Skeletal muscle cell (primary cell): ENCODE results near the gene CST9L.

ENCODE experiments used
- DNase-seq: peaks from one replicate; pipeline ENCODE4 v3.0.0-alpha.2; 2010; ENCODE audit warnings: low read depth
- H3K4me3 ChIP-seq: 2 replicates; pipeline ENCODE4 v1.5.1; 2011; ENCODE audit warnings: low read depth, mild to moderate bottlenecking, control low read depth, low read length, moderate library complexity

Gene CST9L

DNA sequence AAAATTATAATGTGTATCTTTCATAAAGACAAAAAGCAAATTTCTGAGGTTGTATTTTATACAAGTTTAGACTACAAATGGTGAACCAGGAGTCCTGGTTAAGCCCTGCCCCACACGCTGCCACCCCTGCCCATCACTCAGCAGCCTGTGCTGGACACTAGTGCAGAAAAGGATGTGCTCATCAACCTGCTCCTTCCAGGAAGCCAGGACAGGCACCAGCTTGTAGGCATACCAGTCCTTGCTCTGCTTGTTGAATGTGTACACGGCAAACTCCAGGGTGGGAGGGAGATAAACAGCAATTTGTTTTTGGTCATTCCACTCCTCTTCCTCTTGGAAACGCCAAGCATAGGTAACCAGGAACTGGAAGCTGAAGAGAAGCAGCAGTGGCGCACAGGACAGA is 18.1 kb downstream of the CST9L start:
- no peak for DNase-seq
- H3K4me3 ChIP-seq, result no peak overlapping the region

DNA sequence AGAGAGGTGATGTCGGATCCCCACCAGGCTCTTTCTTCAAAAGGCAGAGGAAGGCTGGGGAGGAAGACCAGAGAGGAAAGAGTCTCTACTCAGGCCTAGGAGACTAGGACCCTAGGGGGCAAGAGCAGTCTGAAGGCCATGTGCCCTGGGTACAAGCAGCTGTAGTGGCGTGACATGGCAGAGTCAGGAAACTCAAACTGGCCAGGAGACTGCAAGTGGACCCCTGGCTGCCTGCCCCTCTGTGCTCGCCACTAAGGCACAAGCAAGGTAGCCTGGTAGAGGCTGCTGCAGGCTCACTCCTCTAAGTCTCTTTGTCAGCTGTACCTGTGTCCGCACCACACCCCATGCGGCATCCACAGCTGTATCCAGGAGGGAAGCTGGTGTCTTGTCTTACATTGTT is 19.9 kb downstream of the CST9L start:
- no peak overlapping the region for H3K4me3 ChIP-seq
- no peak for DNase-seq

DNA sequence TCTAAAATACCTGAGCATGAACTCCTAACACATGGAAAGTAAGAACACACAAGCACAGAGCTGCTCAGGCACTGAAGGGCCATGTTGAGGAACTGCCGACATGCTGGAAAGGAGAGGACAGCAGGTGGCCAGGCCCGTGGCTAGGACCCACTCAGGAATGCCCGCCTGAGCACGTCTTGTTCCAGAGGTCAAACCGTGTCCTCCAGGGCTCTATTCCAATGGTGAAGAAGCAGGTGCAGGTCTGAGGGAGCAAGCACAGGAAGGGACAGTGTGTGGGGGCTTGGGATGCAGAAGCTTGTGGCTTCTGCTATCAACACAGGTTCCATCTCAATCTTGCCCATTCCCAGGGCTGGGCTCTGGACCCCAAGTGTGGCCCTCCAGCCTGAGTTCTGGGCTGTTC is 20.7 kb downstream of the CST9L start:
- no peak overlapping the region for H3K4me3 ChIP-seq
- DNase-seq, result no peak

DNA sequence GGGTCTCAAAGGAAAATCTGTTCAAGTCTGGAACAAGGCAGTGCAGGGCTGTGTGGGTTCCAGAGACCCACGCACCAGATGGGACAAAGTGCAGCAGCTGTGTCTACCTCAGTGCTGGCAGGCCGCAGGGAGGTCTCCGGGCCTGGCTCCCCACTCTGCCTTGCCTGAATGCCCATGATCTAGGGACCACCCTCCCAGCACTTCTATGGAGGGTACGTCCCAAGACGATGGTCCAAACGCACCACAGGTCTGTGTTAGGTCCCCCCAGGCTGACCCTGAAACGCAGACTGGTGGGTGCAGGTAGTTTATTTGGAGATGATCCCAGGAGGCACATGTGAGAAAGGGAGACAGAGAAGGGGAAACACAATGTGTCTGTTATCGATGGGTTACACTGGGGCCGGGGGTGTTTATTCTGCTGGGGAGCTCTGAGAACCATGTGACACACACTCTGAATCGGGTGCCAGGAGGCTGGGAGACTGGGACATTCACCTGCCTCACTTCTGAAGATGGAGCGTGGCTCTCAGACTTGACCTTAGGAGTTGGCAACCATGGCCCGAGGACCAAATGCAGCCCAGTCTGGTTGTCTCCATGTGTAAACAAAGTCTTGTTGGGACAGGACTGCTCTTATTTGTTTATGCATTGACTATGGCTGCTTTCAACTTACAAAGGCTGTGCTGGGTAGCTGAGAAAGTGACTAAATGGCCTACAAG is 21.7 kb downstream of the CST9L start:
- H3K4me3 ChIP-seq, result no peak overlapping the region
- DNase-seq, result no peak

DNA sequence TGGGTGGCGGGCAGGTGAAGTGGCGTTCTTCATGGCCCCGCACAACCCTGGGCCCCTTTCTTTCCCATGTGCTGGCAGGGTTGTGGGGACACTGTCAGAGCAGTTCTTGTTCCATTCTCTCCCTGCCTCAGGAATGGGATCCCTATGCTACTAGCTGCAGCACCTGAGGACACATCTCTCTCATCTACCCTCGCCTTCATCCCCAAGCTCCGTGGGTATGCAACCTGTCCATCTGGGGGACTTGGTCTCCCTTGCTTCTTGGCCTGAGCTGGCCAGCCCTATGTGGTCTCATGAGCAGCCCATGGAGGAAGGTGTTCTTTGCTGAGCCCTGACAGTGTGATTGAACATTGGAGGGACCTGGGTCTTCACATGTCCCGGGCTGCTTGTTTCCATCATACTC is 24.2 kb downstream of the CST9L start:
- no peak overlapping the region for H3K4me3 ChIP-seq
- DNase-seq, result no peak

DNA sequence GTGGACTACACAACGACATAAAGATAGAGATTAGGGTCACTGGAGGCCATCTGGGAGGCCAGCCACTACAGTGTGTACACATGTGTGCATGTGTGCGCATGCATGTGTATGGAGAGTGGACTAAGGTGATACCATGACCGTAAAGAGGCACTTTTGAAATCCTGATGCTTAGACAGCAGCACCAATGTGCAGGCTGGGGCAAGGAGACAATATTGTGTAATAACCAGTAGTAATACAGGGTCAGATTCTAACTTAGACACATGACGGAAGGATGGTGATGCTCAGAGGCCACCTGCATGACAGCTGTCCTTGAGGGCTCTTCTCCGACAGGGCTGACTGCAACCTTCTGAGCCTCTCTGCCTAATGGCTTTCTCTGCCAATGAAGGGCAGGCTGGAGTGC is 25.5 kb downstream of the CST9L start:
- DNase-seq, result no peak
- no peak overlapping the region for H3K4me3 ChIP-seq

DNA sequence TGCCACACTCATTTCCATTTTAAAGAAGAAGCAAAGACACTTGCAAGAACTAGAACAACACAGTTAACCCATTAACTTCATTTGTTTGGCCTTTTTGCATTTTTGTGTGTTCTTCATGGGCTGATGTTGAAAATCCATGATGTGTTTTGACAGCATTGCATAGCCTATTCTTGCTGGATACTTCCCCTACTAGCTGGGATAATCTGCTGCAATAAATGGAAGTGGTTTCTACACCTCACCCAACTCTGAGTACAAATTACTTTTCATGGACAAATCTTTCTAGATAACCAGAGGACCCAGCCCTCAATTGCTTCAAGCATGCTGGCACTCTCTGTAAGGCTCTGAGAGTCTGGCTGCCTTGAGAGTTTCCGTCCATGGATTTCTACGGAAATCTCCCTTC is 26.5 kb downstream of the CST9L start:
- DNase-seq, result no peak
- H3K4me3 ChIP-seq, result no peak overlapping the region

DNA sequence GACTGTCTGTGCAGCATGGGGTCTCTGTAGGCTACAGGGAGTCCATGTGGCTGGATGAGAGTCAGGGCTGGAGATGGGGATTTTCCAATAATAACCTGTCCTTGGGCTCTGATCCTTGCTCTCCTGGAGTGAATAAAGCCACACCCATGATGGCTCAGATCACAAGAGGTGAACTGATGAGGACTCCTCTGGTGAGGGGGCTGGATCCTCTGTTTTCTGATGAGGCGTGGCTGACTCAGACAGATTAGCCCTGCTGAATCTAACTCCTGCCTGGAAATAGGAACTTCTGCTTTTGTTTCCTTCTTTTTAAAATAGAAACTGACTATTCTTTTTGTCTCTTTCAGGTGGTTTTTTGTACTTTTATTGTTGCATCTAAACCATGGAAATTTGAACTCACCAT is 27.0 kb downstream of the CST9L start:
- no peak for DNase-seq
- no peak overlapping the region for H3K4me3 ChIP-seq

DNA sequence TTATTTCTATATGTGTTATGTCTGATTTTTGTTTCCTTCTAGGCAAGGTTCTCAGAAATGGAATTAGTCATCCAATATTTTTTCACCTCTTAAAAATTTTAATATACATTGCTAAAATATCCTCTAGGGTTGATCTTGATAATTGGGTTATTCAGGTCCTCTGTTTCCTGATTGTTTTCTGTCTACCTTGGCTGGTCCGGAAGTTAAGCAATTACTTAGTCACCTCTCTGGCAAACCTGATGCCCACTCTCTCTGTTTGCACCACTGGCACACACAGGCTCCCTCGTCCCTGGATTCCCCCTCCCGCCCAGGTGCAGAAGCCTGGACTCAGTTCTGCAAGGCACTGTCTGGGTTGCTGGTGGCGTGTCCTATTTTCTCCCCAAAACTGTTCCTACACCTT is 27.7 kb downstream of the CST9L start:
- no peak for DNase-seq
- H3K4me3 ChIP-seq, result no peak overlapping the region

DNA sequence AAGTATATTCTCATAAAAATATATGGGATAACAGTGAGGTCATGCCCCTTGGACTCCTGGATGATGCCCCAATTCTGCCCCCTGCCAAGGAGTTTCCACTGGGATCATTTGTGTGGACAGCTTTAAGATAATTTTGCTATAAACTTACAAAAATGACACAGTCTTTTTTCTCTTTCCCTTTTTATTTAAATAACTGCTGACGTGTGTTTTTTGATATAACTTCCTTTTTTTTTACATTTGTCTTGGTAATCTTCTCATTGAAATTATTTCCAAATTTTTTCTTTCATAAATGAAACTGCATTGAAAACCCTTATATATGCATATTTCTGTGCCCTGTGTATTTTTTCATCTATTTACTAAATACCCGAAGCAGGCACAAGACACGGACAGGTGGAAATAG is 31.3 kb downstream of the CST9L start:
- no peak overlapping the region for H3K4me3 ChIP-seq
- no peak for DNase-seq

DNA sequence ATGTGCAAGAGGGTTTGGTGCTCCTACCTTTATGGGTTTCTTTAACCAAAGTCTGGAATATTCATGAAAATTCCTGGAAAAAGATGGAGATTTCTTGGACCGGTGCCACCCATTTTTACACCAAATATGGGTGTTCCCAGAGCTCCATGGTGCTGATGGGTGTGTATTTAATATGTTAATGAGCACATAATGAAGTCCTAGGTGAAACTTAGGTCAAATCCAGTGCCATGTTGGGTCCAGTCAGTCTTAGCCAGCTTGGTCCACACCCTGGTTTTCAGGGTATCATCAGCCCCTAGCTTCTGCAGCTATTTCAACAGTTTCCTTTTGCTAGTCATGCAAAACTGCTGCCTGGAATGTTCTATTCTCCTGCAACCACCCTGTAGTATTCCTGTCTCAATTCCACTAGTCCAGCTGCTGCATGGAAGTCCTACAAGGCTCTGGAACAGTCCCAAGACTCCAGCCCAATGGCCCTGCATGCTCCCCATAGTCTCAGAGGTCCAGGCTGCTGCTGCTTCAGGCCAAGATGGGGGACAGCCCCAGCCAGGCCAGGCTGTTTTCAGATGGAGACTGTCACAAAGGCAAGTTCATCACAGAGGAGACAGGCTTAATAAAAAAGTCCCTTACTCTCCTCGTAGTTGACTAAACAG is 31.8 kb downstream of the CST9L start:
- H3K4me3 ChIP-seq, result no peak overlapping the region
- DNase-seq, result no peak

DNA sequence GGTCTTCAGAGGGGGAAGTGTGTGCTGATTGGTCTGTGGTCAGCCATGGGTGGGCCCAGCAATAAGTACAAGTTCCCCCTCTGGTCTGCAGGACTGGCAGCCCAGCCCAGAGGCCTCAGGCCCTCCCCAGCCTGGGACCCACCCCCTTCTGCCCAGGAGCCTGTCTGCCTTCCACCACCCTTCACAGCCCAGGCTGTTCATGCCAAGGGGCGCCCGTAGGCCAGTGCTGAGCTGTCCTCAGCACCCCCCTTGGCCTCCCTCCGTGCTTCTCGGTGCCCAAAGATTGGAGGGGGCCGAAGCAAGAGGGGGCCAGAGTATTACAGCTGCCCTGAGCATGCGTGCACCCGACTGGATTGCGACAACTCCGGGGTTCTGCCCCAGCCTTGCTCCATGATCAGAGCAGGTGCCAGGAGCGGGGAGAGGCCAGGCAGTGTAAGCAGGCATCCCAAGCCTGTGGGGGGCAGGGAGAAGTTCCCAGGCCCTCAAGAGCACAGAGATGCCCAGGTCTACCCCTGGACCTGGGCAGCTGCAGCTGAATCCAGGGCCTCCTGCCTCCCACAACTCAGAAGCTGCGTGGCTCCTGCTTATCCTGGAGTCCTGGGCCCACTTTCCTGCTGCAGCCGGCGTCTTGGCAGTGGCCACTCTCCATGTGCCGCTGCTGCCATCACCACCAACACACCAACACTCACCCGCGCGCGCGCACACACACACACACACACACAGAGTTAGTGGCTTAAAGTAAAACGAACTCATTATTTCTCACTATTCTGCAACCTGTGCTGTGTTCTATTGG is 33.3 kb downstream of the CST9L start:
- H3K4me3 ChIP-seq, result no peak overlapping the region

DNA sequence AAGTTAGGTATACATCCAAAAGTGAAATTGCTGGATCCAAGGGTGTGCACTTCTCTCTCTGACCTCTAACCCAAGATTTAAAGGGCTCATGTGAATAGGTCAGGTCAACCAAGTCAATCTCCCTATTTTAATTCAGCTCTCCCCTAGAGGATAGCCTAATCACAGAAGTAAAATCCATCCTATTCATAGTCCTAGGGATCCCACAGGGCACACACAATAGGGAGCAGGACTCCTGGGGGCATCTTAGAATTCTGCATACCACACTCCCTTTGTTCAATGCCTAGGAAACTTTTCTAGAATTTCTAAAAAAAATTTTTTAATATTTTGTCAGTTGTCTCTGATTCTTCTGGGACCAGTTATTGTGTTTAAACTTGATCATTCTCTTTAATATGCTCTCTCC is 35.1 kb downstream of the CST9L start:
- no peak for DNase-seq
- no peak overlapping the region for H3K4me3 ChIP-seq

More for the DNA sequence above, 33.3 kb downstream of the CST9L start:
- no peak for DNase-seq

DNA sequence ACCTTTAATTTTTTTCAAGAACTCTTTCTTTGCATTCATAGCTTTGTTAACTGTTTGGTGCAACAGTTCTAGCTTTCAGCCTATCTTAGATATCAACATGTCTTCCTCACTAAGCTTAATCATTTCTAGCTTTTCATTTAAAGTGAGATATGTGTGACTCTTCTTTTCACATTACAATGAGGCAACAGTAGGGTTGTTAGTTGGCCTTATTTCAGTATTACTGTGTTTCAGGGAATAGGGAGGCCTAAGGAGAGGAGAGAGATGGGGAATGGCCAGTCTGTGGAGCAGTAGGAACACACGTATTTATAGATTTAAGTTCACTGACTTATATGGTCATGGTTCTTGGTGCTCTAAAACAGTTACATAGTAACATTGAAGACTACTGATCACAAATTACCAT is 35.8 kb downstream of the CST9L start:
- DNase-seq, result no peak

DNA sequence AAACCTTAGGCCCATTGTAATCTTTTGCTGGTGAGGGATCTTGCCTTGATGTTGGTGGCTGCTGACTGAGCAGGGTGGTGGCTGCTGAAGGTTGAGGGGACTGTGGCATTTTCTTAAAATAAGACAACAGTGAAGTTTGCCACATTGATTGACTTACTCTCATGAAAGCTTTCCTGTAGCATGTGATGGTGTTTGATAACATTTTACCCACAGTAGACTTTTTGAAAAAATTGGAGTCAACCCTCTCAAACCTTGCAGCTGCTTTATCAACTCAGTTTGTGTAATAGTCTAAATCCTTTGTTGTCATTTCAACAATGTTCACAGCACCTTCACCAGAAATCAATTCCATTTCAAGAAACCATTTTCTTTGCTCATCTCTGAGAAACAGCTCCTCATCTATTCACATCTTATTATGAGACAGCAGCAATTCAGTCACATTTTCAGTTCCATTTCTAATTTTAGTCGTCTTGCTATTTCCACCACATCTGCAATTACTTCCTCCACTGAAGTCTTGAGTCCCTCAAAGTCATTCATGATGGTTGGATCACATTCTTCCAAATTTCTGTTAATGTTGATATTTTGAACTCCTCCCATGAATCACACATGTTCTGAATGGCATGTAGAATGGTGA is 37.2 kb downstream of the CST9L start:
- no peak for DNase-seq
- no peak overlapping the region for H3K4me3 ChIP-seq

More for the DNA sequence above, 35.8 kb downstream of the CST9L start:
- H3K4me3 ChIP-seq, result no peak overlapping the region

DNA sequence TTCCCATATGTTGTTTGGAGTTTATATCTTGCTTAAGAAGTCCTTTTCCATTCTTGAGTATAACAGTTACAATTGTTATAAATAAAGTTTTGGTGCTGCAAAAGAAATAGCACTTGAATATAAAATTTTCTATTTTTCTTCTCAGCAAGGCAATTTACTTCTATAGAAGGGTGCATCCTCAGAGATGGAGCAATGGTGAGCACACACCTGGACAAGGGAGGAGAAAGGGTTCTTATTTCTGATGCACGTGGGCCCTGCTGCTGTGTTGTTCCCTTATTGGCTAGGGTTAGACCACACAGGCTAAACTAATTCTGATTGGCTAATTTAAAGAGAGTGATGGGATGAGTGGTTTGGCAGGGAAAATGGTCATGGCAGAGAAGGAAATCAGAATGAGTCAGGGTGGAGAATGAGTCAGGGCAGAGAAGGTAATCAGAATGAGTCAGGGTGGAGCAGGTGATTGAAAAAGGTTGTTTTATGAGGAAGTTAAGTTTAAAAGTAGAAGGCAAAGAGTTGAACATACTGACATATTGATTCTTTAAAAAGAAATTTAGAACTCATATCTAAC is 39.3 kb downstream of the CST9L start:
- no peak overlapping the region for H3K4me3 ChIP-seq
- no peak for DNase-seq

DNA sequence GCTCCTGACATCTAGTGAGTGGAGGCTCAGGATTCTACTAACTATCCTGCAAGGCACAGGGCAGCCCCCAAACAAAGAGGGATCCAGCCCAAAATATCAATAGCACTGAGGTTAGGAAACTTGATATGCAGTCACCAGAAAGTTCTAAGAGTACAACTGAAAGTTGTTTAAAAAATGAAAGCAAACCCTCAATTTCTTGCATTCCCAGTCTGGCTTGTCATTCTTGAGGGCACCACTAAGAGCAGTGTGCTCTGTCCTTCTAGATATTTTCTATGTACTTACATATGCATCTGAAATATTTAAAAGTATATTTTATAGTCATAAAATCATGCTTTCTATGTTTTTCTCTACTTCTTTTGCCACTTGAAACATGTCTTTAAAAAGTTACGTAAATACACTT is 41.4 kb downstream of the CST9L start:
- no peak overlapping the region for H3K4me3 ChIP-seq

DNA sequence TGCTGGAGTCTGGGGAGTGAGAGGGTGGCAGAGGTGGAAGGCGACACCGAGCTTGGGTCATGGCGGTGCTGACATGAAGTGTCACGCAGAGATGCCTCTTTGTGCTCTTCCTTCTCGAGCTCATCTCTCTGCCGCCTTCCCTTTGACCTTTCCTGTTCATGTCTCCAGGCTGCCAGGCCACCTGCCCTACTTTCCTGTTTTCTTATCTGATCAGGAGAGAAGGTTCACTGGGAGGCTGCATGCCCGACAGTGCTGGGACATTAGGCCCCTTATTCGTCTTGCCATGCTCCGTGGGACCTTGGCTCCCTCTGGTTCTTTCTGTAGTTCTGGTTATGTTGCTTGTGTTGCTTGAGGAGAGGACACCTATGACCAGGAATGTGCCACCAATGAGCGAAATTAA is 44.1 kb downstream of the CST9L start:
- H3K4me3 ChIP-seq, result no peak overlapping the region
- no peak for DNase-seq

More for the DNA sequence above, 41.4 kb downstream of the CST9L start:
- DNase-seq, result no peak

DNA sequence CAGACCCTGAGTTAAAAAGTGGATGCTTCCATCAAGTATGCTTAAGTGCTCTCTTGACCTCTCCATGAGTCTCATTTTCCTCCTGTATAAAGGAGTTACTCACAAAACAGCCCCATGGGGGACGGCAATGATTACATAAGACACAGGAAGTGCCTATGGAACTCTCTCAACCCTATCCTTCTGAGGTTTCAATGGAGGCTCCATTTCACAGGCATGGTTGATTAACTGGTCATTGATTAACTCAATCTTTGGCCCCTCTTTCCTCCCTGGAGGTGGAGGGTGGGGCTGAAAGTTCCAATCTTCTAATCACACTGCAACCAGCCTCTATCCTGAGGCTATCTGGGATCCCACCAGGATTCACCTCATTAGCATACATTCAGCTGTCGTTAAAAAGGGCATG is 48.1 kb downstream of the CST9L start:
- no peak overlapping the region for H3K4me3 ChIP-seq
- no peak for DNase-seq

DNA sequence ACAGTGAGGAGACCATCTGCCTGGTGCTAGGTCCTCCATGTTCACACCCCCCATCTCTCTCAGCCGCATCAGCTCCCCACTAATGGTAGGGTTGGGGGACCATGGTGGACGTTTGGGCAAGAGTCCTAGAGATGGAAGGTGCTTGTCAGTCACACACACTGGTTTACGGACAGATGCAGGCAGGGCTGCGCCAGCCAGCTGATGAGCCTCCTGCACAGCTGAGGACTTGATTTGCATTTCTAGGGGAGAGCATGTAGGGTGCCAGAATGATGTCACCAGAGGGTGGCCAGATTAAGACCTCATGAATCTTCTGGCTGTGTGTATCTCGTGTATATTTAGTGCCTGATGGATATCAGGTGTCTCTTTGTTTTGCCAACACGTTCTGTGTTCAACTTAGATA is 48.7 kb downstream of the CST9L start:
- H3K4me3 ChIP-seq, result no peak overlapping the region
- no peak for DNase-seq
